ENCODE results near the gene LIMS2. TPM values are rescaled to one million over a fixed set of nuclear protein-coding genes. Genes with fewer than 3 reads are reported as not detected.

LIMS2 gene
- total RNA-seq, 4 donors from 2014 or later = 5.3 to 15.5 (median 9.9) TPM

DNA sequence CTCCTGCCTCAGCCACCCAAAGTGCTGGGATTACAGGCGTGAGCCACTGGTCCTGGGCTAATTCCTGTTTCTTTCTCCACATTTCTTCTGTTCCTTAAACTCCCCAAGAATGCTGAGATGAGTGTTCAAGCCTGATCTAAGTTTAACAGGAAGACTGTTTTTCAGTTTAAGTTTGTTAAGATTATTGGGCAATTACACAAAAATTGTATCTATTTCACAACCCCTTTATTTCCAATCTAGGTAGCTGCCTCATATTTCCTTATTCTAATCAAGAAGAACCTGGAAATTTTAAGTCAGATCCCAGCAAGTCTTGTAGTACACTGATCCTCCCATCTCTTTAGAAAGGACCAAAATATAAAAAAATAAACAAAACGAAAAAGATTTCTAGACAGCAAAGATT lies 37.7 kb upstream of the LIMS2 start:
- no peak for ATAC-seq

DNA sequence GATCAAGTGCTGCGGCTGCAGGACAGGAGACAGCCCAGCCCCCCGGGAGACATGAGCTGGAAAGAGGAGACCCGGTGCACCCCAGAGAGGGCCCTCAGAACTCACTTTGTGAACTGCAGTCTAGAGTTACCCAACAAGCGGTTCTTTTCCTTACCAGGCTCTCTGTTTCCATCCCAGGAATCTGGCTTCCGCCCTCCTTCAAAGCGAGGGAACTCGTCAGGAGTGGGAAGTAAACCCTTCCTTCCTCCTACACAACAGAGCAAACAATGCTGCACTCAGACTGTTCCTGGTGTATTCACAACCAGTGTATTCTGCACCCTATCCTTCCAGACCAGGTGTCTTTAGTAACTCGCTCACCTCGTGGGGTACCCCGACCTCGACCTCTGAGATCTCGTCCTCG lies 34.0 kb upstream of the LIMS2 start:
- ATAC-seq = no peak
- no peak overlapping the region for H3K27ac ChIP-seq

More for the DNA sequence above, 37.7 kb upstream of the LIMS2 start:
- in situ Hi-C loops (cut with MboI; ENCODE audit: low sequenced_read_pairs in 4 of 4) = no loop called here
- no peaks in the 10 kb centered on the region for H3K27me3 ChIP-seq
- peaks cover 0 to 50% of the 10 kb centered on the region in 2 donors for H3K36me3 ChIP-seq
- TF ChIP-seq, protein P1, sequence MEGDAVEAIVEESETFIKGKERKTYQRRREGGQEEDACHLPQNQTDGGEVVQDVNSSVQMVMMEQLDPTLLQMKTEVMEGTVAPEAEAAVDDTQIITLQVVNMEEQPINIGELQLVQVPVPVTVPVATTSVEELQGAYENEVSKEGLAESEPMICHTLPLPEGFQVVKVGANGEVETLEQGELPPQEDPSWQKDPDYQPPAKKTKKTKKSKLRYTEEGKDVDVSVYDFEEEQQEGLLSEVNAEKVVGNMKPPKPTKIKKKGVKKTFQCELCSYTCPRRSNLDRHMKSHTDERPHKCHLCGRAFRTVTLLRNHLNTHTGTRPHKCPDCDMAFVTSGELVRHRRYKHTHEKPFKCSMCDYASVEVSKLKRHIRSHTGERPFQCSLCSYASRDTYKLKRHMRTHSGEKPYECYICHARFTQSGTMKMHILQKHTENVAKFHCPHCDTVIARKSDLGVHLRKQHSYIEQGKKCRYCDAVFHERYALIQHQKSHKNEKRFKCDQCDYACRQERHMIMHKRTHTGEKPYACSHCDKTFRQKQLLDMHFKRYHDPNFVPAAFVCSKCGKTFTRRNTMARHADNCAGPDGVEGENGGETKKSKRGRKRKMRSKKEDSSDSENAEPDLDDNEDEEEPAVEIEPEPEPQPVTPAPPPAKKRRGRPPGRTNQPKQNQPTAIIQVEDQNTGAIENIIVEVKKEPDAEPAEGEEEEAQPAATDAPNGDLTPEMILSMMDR (IDR thresholded peaks at IDR 0.05 in 4 of 5, conservative IDR thresholded peaks at IDR 0.05 in 1 of 5) = no peak
- no peak for TF ChIP-seq POLR2A (IDR thresholded peaks at IDR 0.05)
- H3K4me1 ChIP-seq = peaks cover 0 to 6% of the 10 kb centered on the region in 2 donors
- H3K4me3 ChIP-seq = no peak overlapping the region
- intact Hi-C loops (cut with DNase I; ENCODE audit: low total_unique reads) = no loop called here
- H3K9me3 ChIP-seq = no peaks in the 10 kb centered on the region
- H3K27ac ChIP-seq = no peak overlapping the region
- no peak for DNase-seq

DNA sequence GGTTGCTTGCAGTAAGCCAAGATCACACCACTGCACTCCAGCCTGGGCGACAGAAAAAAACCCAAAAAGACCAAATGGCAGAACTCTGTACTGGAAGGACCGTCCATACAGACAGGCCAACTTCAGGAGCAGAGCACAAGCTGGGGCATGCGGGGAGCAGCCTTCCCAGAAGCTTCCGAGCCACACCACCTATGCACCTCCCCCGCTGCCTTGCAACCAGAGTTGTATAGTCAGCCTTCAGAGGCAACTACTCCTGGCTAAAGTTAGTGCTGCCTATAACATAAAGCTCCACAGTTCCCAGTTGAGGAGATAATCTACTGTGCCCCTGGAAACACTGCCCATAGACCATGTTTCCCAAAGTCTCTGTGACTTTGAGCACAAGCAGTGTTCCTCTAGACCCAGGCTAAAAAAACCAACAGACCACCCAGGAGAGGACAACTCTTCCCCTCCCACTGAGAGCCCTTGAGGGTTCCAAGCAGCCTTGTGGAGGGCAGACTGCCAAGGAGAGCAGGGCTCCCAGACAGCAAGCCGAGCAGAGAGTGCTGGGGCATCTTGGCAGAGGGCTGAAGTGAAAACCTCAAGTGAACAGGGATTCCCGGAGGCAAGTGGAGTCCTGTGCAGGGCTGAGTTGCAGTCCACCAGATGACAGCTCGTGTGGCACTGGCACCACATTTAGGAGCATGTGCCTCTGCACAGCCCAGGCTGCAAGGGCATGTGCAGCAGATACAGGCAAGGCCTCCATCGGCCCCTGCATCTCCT lies 32.7 kb upstream of the LIMS2 start:
- Histone ChIP-seq H3K36me3 (peaks cover 0 to 52% of the 10 kb centered on the region in 2 donors), H3K9me3 (no peaks in the 10 kb centered on the region), H3K4me1 (peaks cover 20% of the 10 kb centered on the region in 2 donors), H3K27me3 (no peaks in the 10 kb centered on the region), H3K4me3 (no peak overlapping the region), H3K27ac (no peak overlapping the region)
- no peak for DNase-seq
- TF ChIP-seq, protein P1 (IDR thresholded peaks at IDR 0.05 in 4 of 5, conservative IDR thresholded peaks at IDR 0.05 in 1 of 5) = no peak
- TF ChIP-seq POLR2A (IDR thresholded peaks at IDR 0.05) = no peak
- ATAC-seq = no peak
- in situ Hi-C loops (cut with MboI; ENCODE audit: low sequenced_read_pairs in 4 of 4) (no loop called here), intact Hi-C loops (cut with DNase I; ENCODE audit: low total_unique reads) (loop anchor here (10.0 kb wide), 1 partner anchor 323 kb away; the partner anchor contains the start of gene MAP3K2)

More for the DNA sequence above, 34.0 kb upstream of the LIMS2 start:
- H3K9me3 ChIP-seq = no peaks in the 10 kb centered on the region
- no peak for DNase-seq
- TF ChIP-seq, protein P1 (IDR thresholded peaks at IDR 0.05 in 4 of 5, conservative IDR thresholded peaks at IDR 0.05 in 1 of 5) = no peak
- no peak for TF ChIP-seq POLR2A (IDR thresholded peaks at IDR 0.05)
- in situ Hi-C loops (cut with MboI; ENCODE audit: low sequenced_read_pairs in 4 of 4) (no loop called here), intact Hi-C loops (cut with DNase I; ENCODE audit: low total_unique reads) (loop anchor here (10.0 kb wide), 1 partner anchor 325 kb away; the partner anchor contains the start of gene MAP3K2)
- no peaks in the 10 kb centered on the region for H3K27me3 ChIP-seq
- H3K4me3 ChIP-seq = no peak overlapping the region
- H3K36me3 ChIP-seq = peaks cover 0 to 56% of the 10 kb centered on the region in 2 donors
- peaks cover 7 to 8% of the 10 kb centered on the region in 2 donors for H3K4me1 ChIP-seq

DNA sequence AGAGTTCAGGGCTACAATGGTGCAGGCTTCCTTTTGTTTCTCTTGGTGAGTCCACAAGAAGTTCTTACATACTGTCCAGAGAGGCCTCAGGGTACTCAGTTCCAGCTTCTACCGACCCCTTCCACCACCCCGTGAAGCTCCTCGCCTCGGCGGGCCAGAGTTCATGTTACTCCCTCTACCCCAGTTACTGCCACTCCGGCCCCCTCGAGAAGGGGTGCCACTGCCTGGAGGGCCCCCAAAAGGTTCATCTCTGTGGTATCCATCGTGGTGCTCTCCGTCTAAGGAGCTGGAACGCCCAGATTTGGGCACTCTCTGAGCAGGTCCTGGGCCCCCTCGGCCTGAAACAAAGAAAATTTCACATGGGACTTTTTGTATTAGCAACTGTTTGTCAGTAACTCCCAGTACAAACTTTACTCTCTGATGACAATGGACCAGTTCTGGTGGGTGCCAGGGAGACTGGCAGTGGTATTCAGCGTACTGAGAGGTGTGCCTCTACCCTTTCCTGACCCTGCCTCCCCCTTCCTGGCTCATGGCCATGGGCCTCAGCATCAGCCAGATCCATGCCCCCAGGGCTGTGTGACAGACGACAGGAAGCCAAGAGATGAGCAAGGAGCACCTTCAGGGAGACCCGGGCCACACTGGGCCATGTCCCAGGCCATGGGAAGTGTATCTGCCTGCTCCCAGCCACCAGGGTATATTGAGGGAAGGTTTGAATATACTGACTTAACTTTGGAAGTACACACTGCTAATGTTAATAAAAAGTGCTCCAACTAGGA lies 31.1 kb upstream of the LIMS2 start:
- no peak for ATAC-seq
- Histone ChIP-seq H3K4me3 (no peak overlapping the region), H3K9me3 (no peaks in the 10 kb centered on the region), H3K4me1 (peaks cover 26 to 28% of the 10 kb centered on the region in 2 donors), H3K27me3 (no peaks in the 10 kb centered on the region), H3K36me3 (peaks cover 0 to 52% of the 10 kb centered on the region in 2 donors), H3K27ac (no peak overlapping the region)
- in situ Hi-C loops (cut with MboI; ENCODE audit: low sequenced_read_pairs in 4 of 4) (no loop called here), intact Hi-C loops (cut with DNase I; ENCODE audit: low total_unique reads) (loop anchor here (10.0 kb wide), 1 partner anchor 322 kb away; the partner anchor contains the start of gene MAP3K2)
- no peak for DNase-seq
- no peak for TF ChIP-seq POLR2A (IDR thresholded peaks at IDR 0.05)
- TF ChIP-seq, protein P1 (IDR thresholded peaks at IDR 0.05 in 4 of 5, conservative IDR thresholded peaks at IDR 0.05 in 1 of 5) = no peak

Measured in gastrocnemius medialis (tissue), 4 donors.